HCEC 1CT (cell line): Measurements from ENCODE around the gene DONSON.
"Not testable (repeated sequence)": the region's sequence is repeated elsewhere in the genome, so short reads cannot be mapped to it uniquely, and the experiment has no call there.

Experiments
- DNase-seq: peaks from one replicate; pipeline ENCODE4 v3.0.0-alpha.2; 2017

Gene DONSON

GRCh38 chr21:33588485-33589335 lies at the start of gene DONSON:
TSS of gene DONSON (minus strand) at chr21:33588684. CDS start at chr21:33588641, 43 bp downstream.
- peak; percentile 81 for DNase-seq

- no peak for DNase-seq
Observed at GRCh38 chr21:33634254-33634653, 45.8 kb upstream of the DONSON start.

- not testable (repeated sequence) for DNase-seq
Observed at GRCh38 chr21:33626151-33626550, 37.7 kb upstream of the DONSON start.

GRCh38 chr21:33622253-33622652 lies 33.8 kb upstream of the DONSON start:
- no peak for DNase-seq

GRCh38 chr21:33619726-33620125 lies 31.2 kb upstream of the DONSON start:
- DNase-seq = no peak

GRCh38 chr21:33618407-33618806 lies 29.9 kb upstream of the DONSON start:
- DNase-seq = no peak

GRCh38 chr21:33617565-33617964 lies 29.1 kb upstream of the DONSON start:
- not testable (repeated sequence) for DNase-seq

- no peak for DNase-seq
Observed at GRCh38 chr21:33611006-33611744, 22.7 kb upstream of the DONSON start.

GRCh38 chr21:33608559-33608958 lies 20.1 kb upstream of the DONSON start:
- peak; percentile 62 for DNase-seq

- no peak for DNase-seq
Observed at GRCh38 chr21:33598051-33598450, 9.6 kb upstream of the DONSON start.

GRCh38 chr21:33587792-33588484 lies 546 bp downstream of the DONSON start:
- DNase-seq = peak; percentile 30

- no peak for DNase-seq
Observed at GRCh38 chr21:33586927-33587326, 1.6 kb downstream of the DONSON start.

- DNase-seq = no peak
Observed at GRCh38 chr21:33584455-33584854, 4.0 kb downstream of the DONSON start.

GRCh38 chr21:33578959-33579542 lies 9.4 kb downstream of the DONSON start:
- DNase-seq = peak; percentile 59

GRCh38 chr21:33578214-33578613 lies 10.3 kb downstream of the DONSON start:
- peak; percentile 64 for DNase-seq

- not testable (repeated sequence) for DNase-seq
Observed at GRCh38 chr21:33576741-33577141, 11.7 kb downstream of the DONSON start.

GRCh38 chr21:33572350-33572749 lies 16.1 kb downstream of the DONSON start:
- no peak for DNase-seq

- no peak for DNase-seq
Observed at GRCh38 chr21:33569991-33570390, 18.5 kb downstream of the DONSON start.

GRCh38 chr21:33568448-33568847 lies 20.0 kb downstream of the DONSON start:
- DNase-seq = no peak

GRCh38 chr21:33567914-33568313 lies 20.6 kb downstream of the DONSON start:
- no peak for DNase-seq

GRCh38 chr21:33566514-33566913 lies 22.0 kb downstream of the DONSON start:
- DNase-seq = no peak

GRCh38 chr21:33562389-33562788 lies 26.1 kb downstream of the DONSON start:
- no peak for DNase-seq

GRCh38 chr21:33561373-33561772 lies 27.1 kb downstream of the DONSON start:
- DNase-seq = no peak
